ENCODE data around the gene MED12L. TPM values are rescaled to one million over a fixed set of nuclear protein-coding genes. Genes with fewer than 3 reads are reported as not detected.

The MED12L gene
- polyA plus RNA-seq, 1 of the 3 experiments (the other 2 are of a cell fraction), result 0.03 TPM

DNA sequence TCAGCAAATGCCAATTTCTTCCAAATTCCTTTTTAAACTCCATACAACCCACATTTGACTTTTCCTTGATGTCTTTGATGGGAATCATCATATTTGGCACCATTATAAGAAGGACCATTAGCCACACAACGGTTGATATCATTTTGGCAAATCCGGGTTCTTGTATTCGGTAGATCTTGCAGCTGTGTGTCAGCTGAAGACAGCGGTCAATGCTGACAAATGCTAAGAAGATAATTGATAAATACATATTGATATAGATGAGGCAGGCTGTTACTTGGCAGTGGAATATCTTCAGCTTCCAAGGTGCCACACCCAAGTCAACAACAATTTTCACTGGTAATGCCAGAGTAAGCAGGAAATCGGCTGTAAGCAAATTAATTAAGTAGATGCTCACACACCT is 113.4 kb downstream of the MED12L start:
- H3K27ac ChIP-seq (ENCODE audit: low read depth in 2 of 2, low read length in 1 of 2), result no peak overlapping the region
- H3K4me3 ChIP-seq (ENCODE audit: low read depth in 2 of 2, low read length in 1 of 2), result no peak overlapping the region
- no peaks in the 10 kb centered on the region for H3K27me3 ChIP-seq (ENCODE audit: insufficient read depth)
- no peak overlapping the region for H3K4me2 ChIP-seq
- 78% methylated on average over 5 of the region's 5 CpGs for WGBS (ENCODE audit: low lambda C conversion rate)
- CTCF ChIA-PET, result no interaction called here
- H2AFZ ChIP-seq (ENCODE audit: low read depth), result no peak overlapping the region
- TF ChIP-seq CHD2 (IDR thresholded peaks at IDR 0.05; ENCODE audit: low read length, partially characterized antibody), result no peak
- TF ChIP-seq, protein P1, sequence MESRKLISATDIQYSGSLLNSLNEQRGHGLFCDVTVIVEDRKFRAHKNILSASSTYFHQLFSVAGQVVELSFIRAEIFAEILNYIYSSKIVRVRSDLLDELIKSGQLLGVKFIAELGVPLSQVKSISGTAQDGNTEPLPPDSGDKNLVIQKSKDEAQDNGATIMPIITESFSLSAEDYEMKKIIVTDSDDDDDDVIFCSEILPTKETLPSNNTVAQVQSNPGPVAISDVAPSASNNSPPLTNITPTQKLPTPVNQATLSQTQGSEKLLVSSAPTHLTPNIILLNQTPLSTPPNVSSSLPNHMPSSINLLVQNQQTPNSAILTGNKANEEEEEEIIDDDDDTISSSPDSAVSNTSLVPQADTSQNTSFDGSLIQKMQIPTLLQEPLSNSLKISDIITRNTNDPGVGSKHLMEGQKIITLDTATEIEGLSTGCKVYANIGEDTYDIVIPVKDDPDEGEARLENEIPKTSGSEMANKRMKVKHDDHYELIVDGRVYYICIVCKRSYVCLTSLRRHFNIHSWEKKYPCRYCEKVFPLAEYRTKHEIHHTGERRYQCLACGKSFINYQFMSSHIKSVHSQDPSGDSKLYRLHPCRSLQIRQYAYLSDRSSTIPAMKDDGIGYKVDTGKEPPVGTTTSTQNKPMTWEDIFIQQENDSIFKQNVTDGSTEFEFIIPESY (IDR thresholded peaks at IDR 0.05; ENCODE audit: borderline replicate concordance, low read depth), result no peak
- TF ChIP-seq YY1 (IDR thresholded peaks at IDR 0.05; ENCODE audit: low read depth), result no peak
- no peak for TF ChIP-seq FOXJ3 (CRISPR knock-in tag; IDR thresholded peaks at IDR 0.05)
- no peak for TF ChIP-seq TCF12 (IDR thresholded peaks at IDR 0.05)
- TF ChIP-seq NRF1 (IDR thresholded peaks at IDR 0.05; ENCODE audit: low read depth, low read length), result no peak
- TF ChIP-seq MEF2A (IDR thresholded peaks at IDR 0.05; ENCODE audit: borderline replicate concordance, low read depth), result no peak
- no peak for TF ChIP-seq MXI1 (IDR thresholded peaks at IDR 0.05; ENCODE audit: low read depth, low read length)
- TF ChIP-seq RXRA (IDR thresholded peaks at IDR 0.05; ENCODE audit: borderline replicate concordance, low read depth), result no peak
- TF ChIP-seq TAF1 (IDR thresholded peaks at IDR 0.05; ENCODE audit: borderline replicate concordance, low read depth, low read length), result no peak
- TF ChIP-seq, protein P2, sequence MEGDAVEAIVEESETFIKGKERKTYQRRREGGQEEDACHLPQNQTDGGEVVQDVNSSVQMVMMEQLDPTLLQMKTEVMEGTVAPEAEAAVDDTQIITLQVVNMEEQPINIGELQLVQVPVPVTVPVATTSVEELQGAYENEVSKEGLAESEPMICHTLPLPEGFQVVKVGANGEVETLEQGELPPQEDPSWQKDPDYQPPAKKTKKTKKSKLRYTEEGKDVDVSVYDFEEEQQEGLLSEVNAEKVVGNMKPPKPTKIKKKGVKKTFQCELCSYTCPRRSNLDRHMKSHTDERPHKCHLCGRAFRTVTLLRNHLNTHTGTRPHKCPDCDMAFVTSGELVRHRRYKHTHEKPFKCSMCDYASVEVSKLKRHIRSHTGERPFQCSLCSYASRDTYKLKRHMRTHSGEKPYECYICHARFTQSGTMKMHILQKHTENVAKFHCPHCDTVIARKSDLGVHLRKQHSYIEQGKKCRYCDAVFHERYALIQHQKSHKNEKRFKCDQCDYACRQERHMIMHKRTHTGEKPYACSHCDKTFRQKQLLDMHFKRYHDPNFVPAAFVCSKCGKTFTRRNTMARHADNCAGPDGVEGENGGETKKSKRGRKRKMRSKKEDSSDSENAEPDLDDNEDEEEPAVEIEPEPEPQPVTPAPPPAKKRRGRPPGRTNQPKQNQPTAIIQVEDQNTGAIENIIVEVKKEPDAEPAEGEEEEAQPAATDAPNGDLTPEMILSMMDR (IDR thresholded peaks at IDR 0.05), result no peak
- no peak for TF ChIP-seq RAD21 (IDR thresholded peaks at IDR 0.05; ENCODE audit: low read length)
- no peak for TF ChIP-seq ELF1 (IDR thresholded peaks at IDR 0.05)
- H3K9me2 ChIP-seq, result no peaks in the 10 kb centered on the region
- DNase-seq, result no peak
- H3K9ac ChIP-seq, result no peak overlapping the region
- no peaks in the 10 kb centered on the region for H4K20me1 ChIP-seq (ENCODE audit: insufficient read depth)
- no peaks in the 10 kb centered on the region for H3F3A ChIP-seq (replicated peaks; ENCODE audit: insufficient read depth)
- no peaks in the 10 kb centered on the region for H3K79me2 ChIP-seq (ENCODE audit: insufficient read depth)
- no peaks in the 10 kb centered on the region for H3K9me3 ChIP-seq
- H3K4me1 ChIP-seq (ENCODE audit: control insufficient read depth in 1 of 2, insufficient read depth in 2 of 2, low read depth in 1 of 2, low read length in 1 of 2), result no peaks in the 10 kb centered on the region
- POLR2A ChIA-PET, result no interaction called here
- H3K36me3 ChIP-seq (replicated peaks in 1 of 2; ENCODE audit: control insufficient read depth in 1 of 2, insufficient read depth in 2 of 2, low read length in 1 of 2), result no peaks in the 10 kb centered on the region

DNA sequence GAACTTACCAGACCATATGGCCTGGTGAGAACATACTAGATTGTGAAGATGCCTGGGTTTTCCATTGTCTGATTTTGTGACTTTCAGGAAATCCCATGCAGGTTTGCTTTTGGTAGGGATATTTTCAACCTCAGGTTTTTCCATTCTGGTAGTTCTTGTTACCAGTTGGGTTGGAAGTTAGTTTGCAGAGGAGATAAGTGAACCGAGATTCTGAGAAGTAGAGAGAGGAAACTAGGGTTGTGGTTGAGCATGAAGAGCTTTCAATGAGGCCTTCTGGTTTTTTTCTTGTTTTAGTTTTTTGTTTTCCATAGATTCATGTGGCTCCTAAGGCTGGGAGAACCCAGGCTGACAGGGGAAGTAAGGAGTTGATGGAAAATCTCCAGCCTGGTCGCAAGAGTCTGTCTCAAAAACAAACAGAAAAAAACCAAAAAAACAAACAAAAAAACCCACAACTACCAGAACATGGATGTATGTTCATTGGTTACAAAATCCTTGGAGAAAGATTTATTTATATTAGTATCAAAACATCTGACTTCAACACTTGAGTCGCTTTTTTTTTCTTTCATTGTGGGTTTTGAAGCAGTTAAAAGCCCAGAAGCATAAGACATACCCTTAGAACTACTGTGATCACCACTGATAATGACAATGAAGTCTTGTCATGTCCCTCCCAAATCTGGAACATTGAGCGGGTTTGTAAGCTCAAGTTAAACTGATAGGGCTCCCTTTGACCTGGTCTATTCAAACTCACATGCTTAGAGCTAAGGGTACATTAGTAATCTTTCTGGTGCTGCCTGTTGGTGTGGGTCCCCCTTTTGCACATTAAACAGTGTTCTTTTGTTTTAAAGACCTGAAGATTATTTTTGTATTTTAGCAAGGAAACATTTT is 114.3 kb downstream of the MED12L start:
- Histone ChIP-seq H3K27me3 (ENCODE audit: insufficient read depth) (no peaks in the 10 kb centered on the region), H3K9me3 (no peaks in the 10 kb centered on the region), H3K79me2 (ENCODE audit: insufficient read depth) (no peaks in the 10 kb centered on the region), H3K9me2 (no peaks in the 10 kb centered on the region), H4K20me1 (ENCODE audit: insufficient read depth) (no peaks in the 10 kb centered on the region), H3K27ac (ENCODE audit: low read depth in 2 of 2, low read length in 1 of 2) (no peak overlapping the region), H3K4me2 (no peak overlapping the region), H3K9ac (no peak overlapping the region), H3F3A (replicated peaks; ENCODE audit: insufficient read depth) (no peaks in the 10 kb centered on the region), H2AFZ (ENCODE audit: low read depth) (no peak overlapping the region), H3K4me3 (ENCODE audit: low read depth in 2 of 2, low read length in 1 of 2) (no peak overlapping the region), H3K36me3 (replicated peaks in 1 of 2; ENCODE audit: control insufficient read depth in 1 of 2, insufficient read depth in 2 of 2, low read length in 1 of 2) (no peaks in the 10 kb centered on the region), H3K4me1 (ENCODE audit: control insufficient read depth in 1 of 2, insufficient read depth in 2 of 2, low read depth in 1 of 2, low read length in 1 of 2) (no peaks in the 10 kb centered on the region)
- 58% methylated on average over 4 of the region's 4 CpGs for WGBS (ENCODE audit: low lambda C conversion rate)
- no peak for DNase-seq
- POLR2A ChIA-PET, result no interaction called here
- CTCF ChIA-PET, result interaction anchor here (0.6 to 1.0 kb wide), 2 partner anchors 15 to 83 kb away, joined by 3 read pairs; no protein-coding TSS in a partner anchor
- TF ChIP-seq FOXJ3 (CRISPR knock-in tag; IDR thresholded peaks at IDR 0.05) (no peak), RXRA (IDR thresholded peaks at IDR 0.05; ENCODE audit: borderline replicate concordance, low read depth) (no peak), FOXM1 (IDR thresholded peaks at IDR 0.05; ENCODE audit: low read depth) (no peak), EP300 (IDR thresholded peaks at IDR 0.05; ENCODE audit: borderline replicate concordance in 1 of 2, low read depth in 1 of 2, low read length in 1 of 2) (no peak), TEAD4 (IDR thresholded peaks at IDR 0.05; ENCODE audit: borderline replicate concordance, insufficient read depth) (no peak)
- TF ChIP-seq, protein P1 (IDR thresholded peaks at IDR 0.05; ENCODE audit: borderline replicate concordance, low read depth), result no peak
- TF ChIP-seq, protein P3, sequence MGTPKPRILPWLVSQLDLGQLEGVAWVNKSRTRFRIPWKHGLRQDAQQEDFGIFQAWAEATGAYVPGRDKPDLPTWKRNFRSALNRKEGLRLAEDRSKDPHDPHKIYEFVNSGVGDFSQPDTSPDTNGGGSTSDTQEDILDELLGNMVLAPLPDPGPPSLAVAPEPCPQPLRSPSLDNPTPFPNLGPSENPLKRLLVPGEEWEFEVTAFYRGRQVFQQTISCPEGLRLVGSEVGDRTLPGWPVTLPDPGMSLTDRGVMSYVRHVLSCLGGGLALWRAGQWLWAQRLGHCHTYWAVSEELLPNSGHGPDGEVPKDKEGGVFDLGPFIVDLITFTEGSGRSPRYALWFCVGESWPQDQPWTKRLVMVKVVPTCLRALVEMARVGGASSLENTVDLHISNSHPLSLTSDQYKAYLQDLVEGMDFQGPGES (IDR thresholded peaks at IDR 0.05; ENCODE audit: low read depth, low read length), result no peak
- TF ChIP-seq, protein P2 (IDR thresholded peaks at IDR 0.05), result no peak

All from SK-N-SH (cell line).